Thyroid gland (tissue), 4 donors: ENCODE data around the gene AGFG2. TPM values are rescaled to one million over a fixed set of nuclear protein-coding genes. Genes with fewer than 3 reads are reported as not detected.

Source experiments
- DNase-seq, 2 donors: peaks; one replicate each; pipeline ENCODE4 v3.0.0-alpha.2; 2019
- H3K27ac ChIP-seq, 3 donors: fragments of 200-600 bp; sonication (generic); 1 replicate in 2 of 3; 2 replicates in 1 of 3; pipeline ENCODE4 v1.5.1; 2016 to 2019; ENCODE audit warnings: mild to moderate bottlenecking in 1 of 3, moderate library complexity in 1 of 3
- H3K27me3 ChIP-seq: fragments of 200-600 bp; sonication (generic); one replicate; pipeline ENCODE4 v1.5.1; 2019
- H3K36me3 ChIP-seq, 2 donors: fragments of 200-600 bp; sonication (generic); one replicate each; pipeline ENCODE4 v1.5.1; 2016 to 2019
- H3K4me1 ChIP-seq, 2 donors: fragments of 200-600 bp; sonication (generic); one replicate each; pipeline ENCODE4 v1.5.1; 2017 to 2019
- H3K4me3 ChIP-seq, 3 donors: fragments of 200-600 bp; sonication (generic); replicated peaks in 1 of 3; 1 replicate in 2 of 3; 2 replicates in 1 of 3; pipeline ENCODE4 v1.5.1; 2016; ENCODE audit warnings: mild to moderate bottlenecking in 1 of 3
- H3K9me3 ChIP-seq: fragments of 200-600 bp; sonication (generic); one replicate; pipeline ENCODE4 v1.5.1; 2017
- CTCF ChIP-seq, 6 experiments: fragments of 200-600 bp in 3 of 6; fragments of 450-650 bp in 3 of 6; sonication (generic) in 3 of 6; IDR thresholded peaks; one replicate each; pipeline ENCODE4 v1.5.1; 2016 to 2019; ENCODE audit warnings: antibody characterized with exemption in 6 of 6, mild to moderate bottlenecking in 2 of 6, inconsistent platforms in 1 of 6, moderate library complexity in 1 of 6
- POLR2A ChIP-seq, 2 donors: fragments of 450-650 bp; IDR thresholded peaks; one replicate each; pipeline ENCODE4 v1.6.1; 2017; ENCODE audit warnings: antibody characterized with exemption in 2 of 2, mild to moderate bottlenecking in 2 of 2, moderate library complexity in 1 of 2
- WGBS, 2 donors: methylation state at CpG; one replicate each; pipeline ENCODE4 v1.1.5; 2017; 5-methylcytosine and 5-hydroxymethylcytosine counted together
- intact Hi-C: fragments of 100-400 bp; cut with DNase I; formaldehyde crosslinking; loops from one replicate; pipeline ENCODE4 v1.15.1; 2023
- total RNA-seq, 4 donors: library from RNA; depleted of rRNA; stranded (reverse); fragments of >200 nt; gene quantifications; one replicate each; pipeline ENCODE4 v1.2.3, GENCODE V29; 2016

AGFG2 gene
- total RNA-seq, 4 donors from 2014 or later: 26.1 to 34.6 (median 28.0) TPM

GRCh38 chr7:100604028-100604975 is 65.3 kb downstream of the AGFG2 start:
- Histone ChIP-seq H3K4me3 (peak overlapping the region; percentile 47 to 54 (median 48)), H3K9me3 (no peaks in the 10 kb centered on the region), H3K36me3 (no peaks in the 10 kb centered on the region), H3K4me1 (peaks cover 7% of the 10 kb centered on the region in 2 donors), H3K27me3 (no peaks in the 10 kb centered on the region), H3K27ac (peak overlapping the region; percentile 43 to 71 (median 70))
- peak; percentile 65 to 66 for DNase-seq
- 0 to 7% methylated on average over 15 to 29 of the region's 70 CpGs for WGBS, 2 donors
- intact Hi-C loops: no loop called here
- peak in 1 of 2 donors; percentile 45 for TF ChIP-seq POLR2A (IDR thresholded peaks at IDR 0.05)
- TF ChIP-seq CTCF (IDR thresholded peaks at IDR 0.05): peak in 3 of 6 experiments; percentile 13 to 32 (median 29)

GRCh38 chr7:100604976-100605911 is 66.2 kb downstream of the AGFG2 start:
- TF ChIP-seq CTCF (IDR thresholded peaks at IDR 0.05): no peak
- no peak for TF ChIP-seq POLR2A (IDR thresholded peaks at IDR 0.05)
- peak; percentile 51 to 59 for DNase-seq
- H3K36me3 ChIP-seq: no peaks in the 10 kb centered on the region
- H3K27ac ChIP-seq: peak overlapping the region in 2 of 3 donors; percentile 43 to 53
- WGBS, 2 donors: 4 to 22% methylated on average over 27 to 43 of the region's 68 CpGs
- peak overlapping the region; percentile 10 to 54 (median 16) for H3K4me3 ChIP-seq
- no peaks in the 10 kb centered on the region for H3K27me3 ChIP-seq
- H3K9me3 ChIP-seq: no peaks in the 10 kb centered on the region
- intact Hi-C loops: no loop called here
- H3K4me1 ChIP-seq: peaks cover 7% of the 10 kb centered on the region in 2 donors

GRCh38 chr7:100606313-100606712 is 67.3 kb downstream of the AGFG2 start:
- intact Hi-C loops: no loop called here

GRCh38 chr7:100607111-100607510 is 68.1 kb downstream of the AGFG2 start:
- WGBS, 2 donors: 86 to 87% methylated on average over 8 of the region's 8 CpGs
- intact Hi-C loops: no loop called here

More at GRCh38 chr7:100606313-100606712, 67.3 kb downstream of the AGFG2 start:
- Histone ChIP-seq H3K36me3 (no peaks in the 10 kb centered on the region), H3K9me3 (no peaks in the 10 kb centered on the region), H3K27me3 (no peaks in the 10 kb centered on the region), H3K4me1 (peaks cover 7% of the 10 kb centered on the region in 2 donors), H3K4me3 (no peak overlapping the region), H3K27ac (no peak overlapping the region)
- no peak for TF ChIP-seq CTCF (IDR thresholded peaks at IDR 0.05)
- no peak for TF ChIP-seq POLR2A (IDR thresholded peaks at IDR 0.05)
- 91 to 93% methylated on average over 11 to 12 of the region's 12 CpGs for WGBS, 2 donors
- no peak for DNase-seq

More at GRCh38 chr7:100607111-100607510, 68.1 kb downstream of the AGFG2 start:
- DNase-seq: no peak
- no peaks in the 10 kb centered on the region for H3K36me3 ChIP-seq
- no peaks in the 10 kb centered on the region for H3K9me3 ChIP-seq
- no peaks in the 10 kb centered on the region for H3K27me3 ChIP-seq
- TF ChIP-seq CTCF (IDR thresholded peaks at IDR 0.05) (no peak), POLR2A (IDR thresholded peaks at IDR 0.05) (no peak)
- H3K4me1 ChIP-seq: peaks cover 7% of the 10 kb centered on the region in 2 donors
- H3K4me3 ChIP-seq: no peak overlapping the region
- no peak overlapping the region for H3K27ac ChIP-seq
